ENCODE results near the gene APC.

The APC gene

DNA sequence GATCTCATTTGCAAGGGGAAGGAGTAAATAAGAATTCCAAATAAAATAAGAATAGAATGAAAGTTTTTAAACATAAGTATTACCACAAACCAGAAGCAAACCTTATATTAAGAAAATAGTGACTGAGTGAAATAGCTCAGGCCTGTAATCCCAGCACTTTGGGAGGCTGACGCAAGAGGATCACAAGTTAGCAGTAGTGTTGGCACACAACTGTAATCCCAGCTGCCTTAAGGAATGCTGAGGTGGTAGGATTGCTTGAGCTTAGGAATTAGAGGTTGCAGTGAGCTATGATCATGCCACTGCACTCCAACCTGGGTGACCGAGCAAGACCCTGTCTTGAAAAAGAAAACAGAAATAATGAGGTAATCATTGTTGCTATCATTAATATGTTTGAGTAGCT, 47.0 kb downstream of the APC start:
- no peak for DNase-seq (ENCODE audit: low read depth in 1 of 2, low spot score in 1 of 2)

DNA sequence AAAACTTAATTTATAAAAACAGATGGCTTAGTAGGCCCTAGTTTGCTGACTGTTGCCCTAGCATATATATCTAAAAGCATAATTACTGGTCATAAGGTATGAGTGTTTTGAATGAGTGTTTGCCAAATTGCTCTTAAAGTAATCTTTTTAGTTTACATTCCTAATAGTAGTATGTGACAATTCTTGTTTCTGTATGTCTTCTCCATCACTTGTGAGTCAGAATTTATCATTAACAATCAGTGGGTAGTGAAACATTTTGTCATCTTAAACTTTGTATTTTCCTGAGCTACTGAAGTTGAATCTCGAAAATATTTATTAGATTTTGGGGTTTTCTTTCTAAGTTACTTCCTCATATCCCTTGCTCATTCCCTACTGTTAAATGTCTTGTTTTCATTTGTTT, 49.6 kb downstream of the APC start:
- no peak for DNase-seq (ENCODE audit: low read depth in 1 of 2, low spot score in 1 of 2)

DNA sequence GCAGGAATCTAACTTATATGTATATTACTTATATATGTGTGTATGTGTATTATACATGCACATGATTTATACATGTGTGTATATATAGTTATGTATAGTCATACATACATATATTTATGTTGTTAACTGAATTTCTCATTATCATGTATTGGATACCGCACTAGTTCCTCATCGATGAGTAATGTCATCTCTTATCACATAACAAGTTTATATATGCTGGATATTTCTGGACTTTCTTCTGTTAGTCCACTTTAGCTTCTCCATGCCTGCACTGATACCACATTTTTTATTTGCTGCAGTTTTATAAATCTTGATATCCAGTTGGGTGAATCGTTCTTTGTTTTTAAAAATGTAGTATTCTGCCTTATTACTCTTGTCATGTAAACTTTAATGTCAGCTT, 50.2 kb downstream of the APC start:
- DNase-seq (ENCODE audit: low read depth in 1 of 2, low spot score in 1 of 2) = no peak

DNA sequence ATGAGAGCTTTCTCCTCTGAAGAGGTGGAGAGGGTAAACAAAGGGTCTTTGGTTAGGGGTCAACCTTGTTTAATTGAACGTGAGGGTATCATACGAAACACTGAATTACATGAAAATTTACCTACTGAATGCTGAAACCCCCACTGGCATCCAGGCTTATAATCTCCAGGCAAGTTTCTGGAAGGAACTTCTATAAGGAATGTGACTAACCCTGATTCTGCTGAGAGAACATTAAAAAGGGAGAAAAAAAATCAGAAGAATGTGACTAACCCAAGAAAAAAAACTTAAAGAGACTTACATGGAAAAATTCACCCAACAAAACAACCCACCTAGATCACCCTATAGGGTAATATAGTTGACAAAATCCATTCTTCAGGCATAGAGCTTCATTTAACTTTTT, 55.5 kb downstream of the APC start:
- DNase-seq (ENCODE audit: low read depth in 1 of 2, low spot score in 1 of 2) = no peak

DNA sequence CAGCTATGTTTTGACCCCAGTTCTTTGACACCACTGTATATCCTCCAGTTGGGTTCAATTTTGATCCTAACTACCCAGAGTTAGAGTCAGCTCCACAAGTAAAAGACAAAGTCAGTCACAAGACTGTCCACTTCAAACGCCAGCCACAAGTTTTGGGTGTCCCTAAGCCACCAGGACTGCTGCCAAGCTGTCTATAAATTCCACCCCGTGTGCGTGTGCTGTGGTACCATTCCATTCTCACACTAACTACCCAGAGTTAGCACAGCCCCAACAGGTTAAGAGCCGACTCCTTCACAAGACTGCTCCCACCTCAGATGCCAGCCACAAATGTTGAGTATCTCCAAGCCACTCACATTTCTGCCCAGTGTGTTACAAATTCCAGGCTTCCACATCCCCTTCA, 56.7 kb downstream of the APC start:
- no peak for DNase-seq (ENCODE audit: low read depth in 1 of 2, low spot score in 1 of 2)

DNA sequence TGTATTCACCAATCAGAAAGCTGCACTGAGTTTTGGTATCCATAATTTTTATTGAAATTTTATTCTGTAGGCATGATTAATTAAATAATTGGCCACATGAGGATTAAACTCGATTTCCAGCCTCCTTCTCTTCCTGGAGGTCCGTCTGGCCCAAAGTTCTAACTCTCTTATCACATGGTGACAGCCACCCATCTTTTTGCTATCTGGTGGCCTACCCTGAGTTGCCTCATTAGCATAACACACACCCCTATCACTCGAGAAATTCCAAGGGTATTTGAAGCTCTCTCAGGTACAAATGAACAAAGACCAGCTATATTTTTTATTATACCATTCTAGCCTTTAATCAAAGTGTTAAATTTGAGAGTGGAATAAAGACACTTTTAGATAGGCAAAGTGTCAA, 57.7 kb downstream of the APC start:
- no peak for DNase-seq (ENCODE audit: low read depth in 1 of 2, low spot score in 1 of 2)

DNA sequence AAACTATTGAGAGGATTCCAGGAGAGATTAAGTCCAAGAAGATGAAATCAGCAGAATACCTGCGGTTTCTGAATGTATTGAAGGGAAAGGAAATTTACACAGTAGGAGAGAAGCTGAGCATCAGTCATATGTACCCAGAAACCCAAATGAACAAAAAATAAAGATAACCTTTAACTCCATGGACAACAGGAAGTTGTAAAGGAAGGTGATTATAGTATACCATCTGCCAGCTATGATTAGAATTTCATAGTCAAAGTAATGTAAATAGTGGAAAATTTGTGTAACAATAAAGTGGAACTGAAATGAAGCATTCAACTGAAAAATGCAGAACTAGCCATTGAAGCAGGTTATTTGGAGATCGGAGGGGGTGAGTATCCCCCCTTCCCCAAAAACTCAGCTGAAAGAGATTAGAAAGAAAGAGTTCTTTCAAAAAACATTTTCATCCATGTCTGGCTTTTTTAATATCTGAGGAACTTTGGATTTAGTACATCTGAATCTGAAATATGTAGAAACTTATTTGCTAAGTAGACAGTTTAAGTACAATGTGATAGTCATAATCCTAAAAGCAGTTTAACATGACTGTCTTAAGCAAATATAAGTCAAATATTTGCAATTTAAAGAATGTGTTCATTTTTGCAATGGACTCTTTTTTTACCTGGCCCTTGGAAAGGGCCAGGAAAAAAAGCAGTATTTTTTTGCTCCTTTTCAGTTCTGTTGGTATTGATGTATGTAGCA, 58.4 kb downstream of the APC start:
- DNase-seq (ENCODE audit: low read depth in 1 of 2, low spot score in 1 of 2) = no peak

DNA sequence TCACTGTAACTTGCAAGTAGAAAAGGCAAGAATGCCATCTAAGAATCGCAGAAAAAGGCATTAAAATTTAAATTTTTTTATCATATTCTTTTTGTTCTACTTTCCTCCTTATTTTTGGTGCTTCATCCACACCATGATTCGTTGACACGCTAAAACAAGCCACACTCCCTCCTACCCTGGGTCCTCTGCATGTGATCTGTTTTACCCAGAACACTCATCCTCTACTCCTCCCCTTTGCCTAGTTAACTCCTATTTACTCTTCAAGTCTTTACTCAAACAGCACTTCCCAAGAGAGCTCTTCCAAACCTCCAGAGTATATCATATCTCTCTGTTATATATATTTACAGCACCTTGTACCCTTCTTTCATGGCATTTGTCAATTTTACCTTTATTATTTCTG, 62.0 kb downstream of the APC start:
- no peak for DNase-seq (ENCODE audit: low read depth in 1 of 2, low spot score in 1 of 2)

DNA sequence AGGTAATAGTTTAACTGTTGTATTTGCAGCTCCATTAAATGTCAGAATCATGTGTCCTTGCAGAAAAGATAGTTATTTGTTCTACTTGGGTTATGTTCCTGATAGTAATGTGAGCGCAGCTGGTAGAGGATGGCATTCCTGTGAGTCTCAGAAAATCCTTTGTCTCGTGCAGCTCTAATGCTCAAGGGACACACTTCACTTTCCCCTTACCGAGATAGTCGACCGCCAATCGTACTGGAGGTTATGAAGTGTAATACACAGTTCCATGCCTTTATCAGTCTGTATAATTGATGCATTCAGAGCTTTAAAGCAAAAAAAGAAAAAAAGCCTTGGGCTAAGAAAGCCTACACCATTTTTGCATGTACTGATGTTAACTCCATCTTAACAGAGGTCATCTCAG, 63.2 kb downstream of the APC start:
- no peak for DNase-seq (ENCODE audit: low read depth in 1 of 2, low spot score in 1 of 2)

DNA sequence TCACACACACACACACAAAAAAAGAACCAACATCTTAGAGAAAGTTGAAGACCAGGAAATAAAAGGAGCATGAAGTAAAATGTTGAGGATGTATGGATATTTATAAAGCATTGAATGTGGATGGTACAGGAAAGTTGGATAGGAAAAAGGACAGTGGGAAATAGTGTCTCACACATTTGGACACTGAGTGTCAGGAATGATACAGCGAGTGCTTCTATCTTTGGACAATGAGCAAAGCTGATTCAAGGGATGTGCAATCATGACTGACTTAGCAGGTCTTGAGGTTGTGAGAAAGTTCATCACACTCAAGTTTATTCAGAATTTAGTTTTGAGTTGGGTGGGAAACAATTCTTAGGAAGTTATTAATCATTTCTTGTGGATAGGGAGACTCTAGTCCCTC, 73.3 kb downstream of the APC start:
- DNase-seq (ENCODE audit: low read depth in 1 of 2, low spot score in 1 of 2) = no peak

DNA sequence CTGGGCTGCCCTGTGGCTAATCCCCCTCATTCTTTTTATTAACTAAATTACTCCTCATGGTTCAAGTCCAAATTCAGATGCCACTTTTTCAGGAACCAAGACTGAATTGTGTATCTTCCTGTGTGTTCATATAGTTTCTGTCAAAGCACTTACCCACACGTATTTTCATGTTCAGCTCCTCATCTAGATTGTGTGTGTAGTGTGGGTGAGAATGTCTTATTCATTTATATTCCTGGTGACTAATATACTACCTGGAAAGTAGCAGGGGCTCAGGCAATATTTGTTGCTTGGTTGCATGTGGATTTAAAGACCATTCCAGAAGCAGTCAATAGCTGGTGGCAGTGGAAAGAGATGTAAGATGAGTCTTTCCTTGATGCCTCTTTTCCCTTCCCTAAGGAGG, 74.9 kb downstream of the APC start:
- DNase-seq (ENCODE audit: low read depth in 1 of 2, low spot score in 1 of 2) = no peak

DNA sequence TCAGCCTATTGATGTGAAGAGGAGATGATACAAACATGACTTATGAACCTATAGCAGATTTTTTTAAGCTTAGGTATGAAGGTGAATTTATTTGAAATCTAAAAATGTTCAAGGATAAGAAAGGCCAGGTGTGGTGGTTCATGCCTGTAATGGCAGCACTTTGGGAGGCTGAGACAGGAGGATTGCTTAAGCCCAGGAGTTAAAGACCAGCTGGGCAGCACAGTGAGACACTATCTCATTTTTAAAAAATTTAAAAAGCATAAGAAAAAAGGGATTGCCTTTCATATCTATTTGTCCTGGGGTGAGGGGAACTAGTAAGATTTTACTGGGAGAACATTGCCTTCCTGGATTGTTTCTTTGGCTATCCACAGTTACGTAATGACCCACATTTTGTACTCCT, 82.6 kb downstream of the APC start:
- no peak for DNase-seq (ENCODE audit: low read depth in 1 of 2, low spot score in 1 of 2)

DNA sequence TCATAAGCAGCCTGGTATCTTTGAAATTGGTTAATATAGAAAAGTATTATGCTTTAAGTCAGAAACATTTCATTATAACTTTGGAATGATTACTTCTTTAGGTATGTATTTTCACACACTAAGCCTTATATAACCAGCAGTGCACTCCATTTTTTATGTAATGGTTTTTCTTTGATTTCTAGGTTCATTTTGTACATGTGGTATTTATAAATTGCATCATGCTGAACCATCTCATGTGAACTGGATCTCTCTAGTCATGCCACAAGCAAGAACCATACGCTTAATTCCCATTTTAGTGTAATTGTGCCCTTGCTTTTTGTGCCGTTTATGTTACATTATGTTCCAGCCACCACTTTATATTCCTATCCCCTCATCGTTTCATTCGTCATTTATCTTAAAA, 84.8 kb downstream of the APC start:
- DNase-seq (ENCODE audit: low read depth in 1 of 2, low spot score in 1 of 2) = no peak

DNA sequence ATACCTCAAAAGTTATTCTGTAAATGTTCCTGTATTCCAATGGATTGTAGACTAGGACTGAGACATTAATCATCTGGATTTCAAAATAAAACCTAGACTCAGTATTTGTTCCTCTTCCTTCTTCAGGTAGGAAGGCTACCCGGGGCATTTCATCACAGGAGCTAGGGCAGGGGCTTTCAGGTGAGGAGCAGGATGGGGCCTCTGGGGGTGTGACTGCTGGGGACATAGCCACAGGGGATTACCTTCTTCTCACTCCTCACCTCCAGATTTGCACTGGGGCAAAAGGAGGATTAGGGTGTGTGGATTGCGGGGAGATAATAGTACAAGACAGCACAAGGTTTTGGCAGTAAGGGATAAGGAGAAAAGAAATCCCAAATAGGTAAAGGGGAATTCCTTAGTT, 85.5 kb downstream of the APC start:
- no peak for DNase-seq (ENCODE audit: low read depth in 1 of 2, low spot score in 1 of 2)

DNA sequence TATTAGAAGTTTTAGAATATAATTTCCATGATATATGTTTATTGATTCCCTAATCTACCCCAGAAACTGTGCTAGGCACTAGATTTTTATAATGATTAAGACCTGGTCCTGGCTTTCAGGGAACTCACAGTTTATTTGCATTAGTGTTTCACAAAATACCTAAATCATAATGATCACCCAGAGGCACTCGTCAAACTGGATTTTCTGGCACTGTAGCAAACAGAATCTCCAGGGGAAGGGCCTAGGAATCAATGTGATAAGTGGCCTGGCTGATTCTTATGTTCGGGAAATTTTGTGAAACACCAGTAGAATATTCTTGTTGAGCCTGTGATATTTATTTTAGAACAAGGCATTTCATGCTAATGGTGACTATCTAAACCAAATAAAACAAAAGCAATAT, 86.0 kb downstream of the APC start:
- no peak for DNase-seq (ENCODE audit: low read depth in 1 of 2, low spot score in 1 of 2)

DNA sequence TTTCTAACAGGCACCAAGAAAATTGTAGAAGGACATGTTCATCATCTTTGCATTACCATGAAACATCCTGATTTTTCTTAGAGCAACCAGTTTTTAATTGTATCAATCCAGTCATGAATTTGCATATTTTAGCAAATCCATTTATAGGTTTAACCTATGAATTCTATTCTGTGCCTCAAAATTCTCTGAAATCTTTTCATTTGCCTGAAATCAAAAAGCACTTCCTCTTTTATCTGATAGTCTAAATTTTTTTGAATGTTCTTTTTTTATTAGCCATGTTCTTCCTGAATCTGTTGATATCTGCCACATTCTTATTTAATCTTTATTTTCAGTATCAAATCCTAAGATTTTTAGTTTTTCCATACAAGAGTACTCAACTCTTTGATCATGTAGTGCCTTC, 86.5 kb downstream of the APC start:
- DNase-seq (ENCODE audit: low read depth in 1 of 2, low spot score in 1 of 2) = no peak

DNA sequence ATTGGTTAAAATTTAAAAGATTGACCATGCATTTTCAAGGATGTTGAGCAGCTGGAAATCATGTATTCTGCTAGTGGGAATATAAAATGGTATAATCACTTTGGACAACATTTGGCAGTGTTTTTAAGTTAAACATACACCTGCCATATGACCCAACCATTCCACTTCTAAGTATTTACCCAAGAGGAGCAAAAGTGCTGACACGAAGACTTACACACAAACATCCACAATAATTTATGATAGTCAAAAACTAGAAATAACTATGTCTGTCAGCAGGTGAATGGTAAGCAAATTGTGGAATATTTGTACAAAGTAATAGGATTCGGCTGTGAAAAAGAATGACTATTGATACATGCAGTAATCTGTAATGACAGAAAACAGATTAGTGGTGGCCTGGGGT, 92.7 kb downstream of the APC start:
- DNase-seq (ENCODE audit: low read depth in 1 of 2, low spot score in 1 of 2) = no peak

DNA sequence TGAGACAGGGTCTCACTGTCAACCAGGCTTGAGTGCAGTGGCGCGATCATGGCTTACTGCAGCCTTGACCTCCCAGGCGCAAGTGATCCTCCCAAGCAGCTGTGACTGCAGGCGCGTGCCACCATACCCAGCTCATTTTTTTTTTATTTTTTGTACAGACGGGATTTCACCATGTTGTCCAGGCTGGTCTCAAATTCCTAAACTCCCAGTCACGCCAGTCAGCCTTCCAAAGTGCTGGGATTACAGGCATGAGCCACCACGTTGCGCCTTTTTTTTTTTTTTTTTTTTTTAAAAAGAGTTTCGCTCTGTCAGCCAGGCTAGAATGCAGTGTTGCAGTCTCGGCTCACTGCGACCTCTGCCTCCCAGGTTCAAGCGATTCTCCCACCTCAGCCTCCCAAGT, 96.3 kb downstream of the APC start:
- no peak for DNase-seq (ENCODE audit: low read depth in 1 of 2, low spot score in 1 of 2)

DNA sequence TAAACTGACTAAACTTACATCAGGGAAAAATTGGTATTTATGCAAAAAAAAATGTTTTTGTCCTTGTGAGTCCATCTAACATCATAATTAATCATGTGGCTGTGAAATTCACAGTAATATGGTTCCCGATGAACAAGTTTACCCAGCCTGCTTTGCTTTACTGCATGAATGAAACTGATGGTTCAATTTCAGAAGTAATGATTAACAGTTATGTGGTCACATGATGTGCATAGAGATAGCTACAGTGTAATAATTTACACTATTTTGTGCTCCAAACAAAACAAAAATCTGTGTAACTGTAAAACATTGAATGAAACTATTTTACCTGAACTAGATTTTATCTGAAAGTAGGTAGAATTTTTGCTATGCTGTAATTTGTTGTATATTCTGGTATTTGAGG, 106.8 kb downstream of the APC start:
- DNase-seq (ENCODE audit: low read depth in 1 of 2, low spot score in 1 of 2) = no peak

DNA sequence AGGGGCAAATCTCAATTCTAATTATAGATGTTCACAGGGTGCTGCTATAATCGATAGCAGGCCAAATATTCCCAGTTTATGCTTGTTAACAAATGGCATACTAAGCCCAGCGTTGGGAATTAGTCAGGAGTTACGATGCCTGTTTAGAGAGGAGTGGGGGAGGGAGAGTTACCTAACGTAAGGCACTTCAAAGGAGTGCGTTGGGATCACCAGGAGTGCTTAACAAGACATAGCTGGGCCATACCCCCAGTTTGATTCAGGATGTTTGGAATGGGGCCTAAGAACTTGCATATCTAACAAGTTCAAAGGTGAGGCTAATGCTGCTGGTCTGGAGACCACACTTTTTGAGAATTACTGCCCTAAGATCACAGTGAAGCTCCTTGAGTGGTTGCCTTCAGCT, 108.9 kb downstream of the APC start:
- DNase-seq (ENCODE audit: low read depth in 1 of 2, low spot score in 1 of 2) = no peak

DNA sequence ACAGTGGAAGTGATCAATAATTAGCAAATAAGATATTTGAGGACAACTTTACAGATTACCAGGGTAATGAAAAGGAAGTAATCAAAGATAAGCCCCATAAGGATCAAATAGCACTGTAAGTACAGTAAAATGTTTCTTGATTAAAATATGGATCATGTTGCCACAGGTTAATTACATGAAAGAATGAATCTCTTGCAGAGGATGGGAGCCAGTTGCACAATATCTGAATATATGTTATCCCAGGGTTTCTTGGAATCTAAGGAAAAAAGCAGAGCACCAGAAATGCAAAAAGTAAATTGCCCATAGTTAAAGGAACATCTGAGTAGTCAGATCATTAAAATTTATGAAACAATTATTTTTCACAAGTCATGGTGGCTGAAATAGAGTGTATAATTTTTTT, 109.6 kb downstream of the APC start:
- no peak for DNase-seq (ENCODE audit: low read depth in 1 of 2, low spot score in 1 of 2)

DNA sequence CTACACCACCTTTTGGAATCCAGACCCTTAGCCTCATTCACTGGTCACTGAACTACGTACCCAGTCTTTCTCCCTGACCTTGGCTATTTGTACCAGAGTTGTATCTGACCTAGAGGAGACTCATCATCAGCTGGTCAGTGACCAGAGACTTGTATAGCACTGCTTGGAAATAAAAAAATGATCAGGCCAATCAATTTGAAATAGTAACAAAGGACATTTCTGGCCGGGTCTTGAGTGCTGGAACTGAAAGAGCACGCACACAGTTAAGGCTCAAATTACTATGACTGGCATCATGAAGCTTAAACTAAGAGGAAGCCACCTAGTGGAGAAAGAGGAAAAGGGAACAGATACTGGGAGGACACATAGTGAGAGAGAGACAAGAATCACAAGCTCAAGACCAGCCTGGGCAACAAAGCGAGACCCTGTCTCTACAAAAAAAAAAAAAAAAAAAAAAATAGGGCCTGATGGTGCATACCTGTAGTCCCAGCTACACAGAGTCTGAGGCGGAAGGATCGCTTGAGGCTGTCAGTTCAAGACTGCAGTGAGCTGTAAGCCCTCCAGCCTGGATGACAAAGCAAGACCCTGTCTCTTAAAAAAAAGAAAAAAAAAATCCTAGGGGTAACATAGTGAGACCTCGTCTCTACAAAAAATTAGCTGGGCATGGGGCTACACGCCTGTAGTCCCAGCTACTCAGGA, 110.6 kb downstream of the APC start:
- DNase-seq (ENCODE audit: low read depth in 1 of 2, low spot score in 1 of 2) = no peak

DNA sequence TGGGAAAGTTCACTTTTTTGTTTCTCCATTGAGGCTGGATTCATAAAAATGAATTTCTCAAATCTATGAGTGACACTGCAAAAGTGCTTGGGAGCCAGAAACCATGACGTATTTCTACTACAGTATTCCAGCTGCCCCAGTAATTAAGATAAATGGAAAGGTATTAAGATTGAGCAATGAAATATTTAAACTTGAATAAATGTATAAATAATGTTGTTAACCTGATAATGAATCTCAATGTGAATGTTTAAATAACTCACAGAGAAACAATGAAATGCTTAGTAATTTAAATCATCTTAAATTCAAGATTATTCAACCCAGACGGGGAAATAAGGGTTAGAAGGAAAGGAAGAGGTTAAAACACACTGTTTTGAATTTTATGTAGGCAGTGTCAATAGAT, 112.2 kb downstream of the APC start:
- no peak for DNase-seq (ENCODE audit: low read depth in 1 of 2, low spot score in 1 of 2)
